Measurements from ENCODE around the gene SLC27A5. TPM values are rescaled to one million over a fixed set of nuclear protein-coding genes. Genes with fewer than 3 reads are reported as not detected.
A peak's percentile ranks its signal among the peaks of the same experiment; 100 is the strongest.

SLC27A5 gene
- total and polyA plus RNA-seq, 2 donors (not counting 3 experiments of a cell fraction or from before 2014, with no cell fraction given), result 7.1 to 16.0 TPM

GRCh38 chr19:58556622-58557220 lies 44.9 kb upstream of the SLC27A5 start:
- H3K9ac ChIP-seq (replicated peaks; ENCODE audit: extremely low read depth, insufficient read depth, low read length), result peak overlapping the region; percentile 92
- no TSS peak for BruUV-seq (replicated peaks)
- CTCF ChIA-PET, result interaction anchor here (2.3 kb wide), 1 partner anchor 37 kb away, joined by 14 read pairs; the partner anchor contains the start of gene ZBTB45

More at GRCh38 chr19:58556622-58557220, 44.9 kb upstream of the SLC27A5 start:
- Histone ChIP-seq H3K79me2 (ENCODE audit: control insufficient read depth, insufficient read depth, low read length) (peaks cover 23% of the 10 kb centered on the region), H3K9me1 (replicated peaks; ENCODE audit: control insufficient read depth, extremely low read depth, insufficient read depth, low read length) (no peaks in the 10 kb centered on the region), H2AFZ (ENCODE audit: low read depth, low read length) (no peak overlapping the region), H3K36me3 (ENCODE audit: control insufficient read depth in 2 of 2, extremely low read depth in 1 of 2, insufficient read depth in 2 of 2, low read length in 2 of 2) (peaks cover 8 to 17% of the 10 kb centered on the region in 2 experiments), H3K4me2 (ENCODE audit: insufficient read depth, low read length) (peak overlapping the region; percentile 81), H3K27ac (ENCODE audit: insufficient read depth, low read depth, low read length) (no peak overlapping the region), H4K20me1 (replicated peaks; ENCODE audit: control insufficient read depth, extremely low read depth, insufficient read depth, low read length) (no peaks in the 10 kb centered on the region), H3K9me3 (replicated peaks; ENCODE audit: control insufficient read depth, insufficient read depth, low read length) (no peaks in the 10 kb centered on the region), H3K4me3 (replicated peaks in 1 of 3; ENCODE audit: insufficient read depth in 1 of 3, low read depth in 1 of 3, low read length in 3 of 3) (peak overlapping the region in 2 of 3 experiments; percentile 57 to 85), H3K4me1 (ENCODE audit: control insufficient read depth, extremely low read depth, insufficient read depth, low read length) (peaks cover 34% of the 10 kb centered on the region), H3K27me3 (ENCODE audit: control insufficient read depth in 2 of 2, insufficient read depth in 2 of 2, low read length in 2 of 2) (peaks cover 4% of the 10 kb centered on the region in 2 experiments)
- TF ChIP-seq JUN (IDR thresholded peaks at IDR 0.05; ENCODE audit: borderline replicate concordance, insufficient read depth, insufficient read length, low read depth) (no peak), CTCF (IDR thresholded peaks at IDR 0.05; ENCODE audit: extremely low read depth in 1 of 2, insufficient read depth in 1 of 2, low read depth in 1 of 2, low read length in 2 of 2) (no peak), FOS (IDR thresholded peaks at IDR 0.05; ENCODE audit: borderline replicate concordance, insufficient read depth, low read length) (no peak), MYC (IDR thresholded peaks at IDR 0.05; ENCODE audit: low read depth, low read length) (no peak), EZH2 (IDR thresholded peaks at IDR 0.05; ENCODE audit: borderline replicate concordance, low read depth, low read length, severe bottlenecking) (no peak), GATA2 (IDR thresholded peaks at IDR 0.05; ENCODE audit: insufficient read depth, insufficient read length, low read depth, low read length) (no peak), MAX (IDR thresholded peaks at IDR 0.05; ENCODE audit: insufficient read depth, insufficient read length) (no peak), POLR2A (IDR thresholded peaks at IDR 0.05; ENCODE audit: low read depth, low read length) (no peak), POLR2AphosphoS5 (IDR thresholded peaks at IDR 0.05; ENCODE audit: insufficient read depth, low read depth, low read length) (no peak)
- POLR2A ChIA-PET, result no interaction called here
- DNase-seq (ENCODE audit: low read depth, low spot score) (no peak), FAIRE-seq (no peak)
- dilution Hi-C loops (cut with MboI; ENCODE audit: extremely low pct_ligation_motif_present, low sequenced_read_pairs), result no loop called here
- intact Hi-C loops (cut with micrococcal nuclease), result no loop called here

Data from endothelial cell of umbilical vein (primary cell).